Inflammatory macrophage treated with lipopolysaccharide for 1 hour (primary cell): Measurements from ENCODE around the gene EHF.

Experiments used
- DNase-seq, 2 donors: peaks; one replicate each; pipeline ENCODE4 v3.0.0-alpha.2; 2020 to 2022

EHF gene

DNA sequence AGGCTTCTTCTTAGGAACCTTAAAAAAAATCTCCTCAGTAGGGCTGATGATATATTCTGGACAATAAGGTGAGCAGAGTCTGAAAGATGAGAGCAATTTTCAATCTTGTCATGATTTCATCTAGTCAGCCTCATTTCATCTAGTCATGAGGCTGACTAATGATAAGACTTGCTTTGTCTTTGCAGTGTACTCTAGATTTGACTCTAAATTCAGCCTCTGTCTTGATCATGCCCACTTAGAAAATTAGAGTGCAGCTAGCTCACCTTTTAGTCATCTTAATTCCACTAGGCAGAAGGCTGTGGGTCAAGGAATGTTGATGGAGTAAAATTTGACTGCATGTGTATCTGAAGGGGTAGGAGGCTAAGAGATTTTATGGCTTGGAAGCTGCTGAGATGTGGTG is 5.5 kb downstream of the EHF start:
- DNase-seq, result no peak

DNA sequence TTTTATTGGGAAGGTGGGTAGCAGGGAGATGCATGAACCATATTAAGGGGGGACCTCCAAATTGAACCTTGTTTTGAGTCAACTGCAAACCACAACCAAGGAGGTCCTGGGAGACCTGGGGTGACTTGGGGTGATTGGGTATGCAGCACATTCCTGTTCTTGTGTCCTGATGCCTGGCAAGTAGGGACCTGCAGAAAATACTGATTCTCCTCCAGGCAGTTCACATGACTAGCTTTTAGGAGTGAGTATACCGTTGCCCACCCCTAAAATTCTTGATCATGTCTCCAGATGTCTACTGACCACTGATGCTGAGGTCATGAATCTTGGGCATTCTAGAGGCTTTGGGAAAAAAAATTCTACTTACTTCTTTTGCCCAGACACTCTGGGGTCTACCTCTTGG is 6.3 kb downstream of the EHF start:
- no peak for DNase-seq

- DNase-seq, result no peak
Observed at GRCh38 chr11:34629711-34630110, 8.8 kb downstream of the EHF start.

DNA sequence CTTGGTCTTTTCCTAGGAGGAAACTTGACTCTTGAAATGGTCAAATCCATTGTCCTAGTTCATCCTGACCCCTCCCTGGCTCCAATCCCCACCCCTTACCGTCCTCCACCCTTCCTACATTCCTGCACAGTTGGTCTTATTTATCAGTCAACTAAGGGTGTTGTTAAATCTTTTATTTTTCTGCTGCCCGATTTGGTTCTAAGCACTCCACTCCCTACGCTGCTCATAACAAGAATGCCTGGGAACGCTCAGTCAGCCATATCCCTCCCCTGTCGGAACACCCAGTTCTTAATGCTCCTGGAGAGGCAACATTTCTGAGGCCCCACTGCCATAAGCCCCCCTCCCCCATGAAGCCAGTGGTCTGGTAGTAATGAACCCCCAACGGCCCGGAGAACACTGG is 9.7 kb downstream of the EHF start:
- DNase-seq, result no peak

DNA sequence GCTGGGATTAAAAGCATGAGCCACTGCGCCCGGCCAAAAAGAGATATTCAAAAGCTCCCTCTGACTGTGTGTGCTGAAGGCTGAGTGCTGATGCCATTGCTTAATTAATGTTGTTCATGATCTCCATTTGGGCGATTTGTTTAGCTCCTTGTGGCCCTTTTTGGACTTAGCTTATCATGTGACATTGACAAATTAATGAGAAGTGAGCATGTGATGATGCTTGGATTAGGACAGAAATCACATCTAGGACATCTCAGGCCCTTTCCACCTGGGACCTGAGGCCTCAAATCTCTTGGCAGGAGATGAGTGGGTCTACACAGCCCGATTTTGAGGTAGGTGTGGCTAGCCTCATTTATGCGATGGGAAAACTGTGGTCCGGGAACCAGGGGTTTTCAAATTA is 10.4 kb downstream of the EHF start:
- DNase-seq, result no peak

DNA sequence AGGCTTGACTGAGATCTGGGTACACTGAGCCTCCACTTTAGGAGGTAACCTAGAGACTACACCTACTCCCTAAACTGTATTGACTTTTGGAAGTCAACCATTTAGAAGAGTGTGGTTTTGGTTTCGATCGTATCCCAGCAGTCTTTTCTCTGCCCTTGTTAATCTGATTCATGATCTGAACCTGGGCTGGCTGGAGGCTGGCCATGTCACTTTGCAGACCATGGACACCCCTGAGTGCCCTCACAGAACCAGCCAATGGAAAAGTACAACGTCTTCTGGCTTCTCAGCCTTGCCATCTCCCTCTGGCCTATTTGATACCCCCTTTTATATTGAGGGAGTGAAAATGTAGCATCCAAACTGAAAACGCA is 10.8 kb downstream of the EHF start:
- DNase-seq, result no peak

- DNase-seq, result no peak
Observed at GRCh38 chr11:34632105-34632791, 11.4 kb downstream of the EHF start.

GRCh38 chr11:34633640-34633989 is 12.7 kb downstream of the EHF start:
- DNase-seq, result no peak

DNA sequence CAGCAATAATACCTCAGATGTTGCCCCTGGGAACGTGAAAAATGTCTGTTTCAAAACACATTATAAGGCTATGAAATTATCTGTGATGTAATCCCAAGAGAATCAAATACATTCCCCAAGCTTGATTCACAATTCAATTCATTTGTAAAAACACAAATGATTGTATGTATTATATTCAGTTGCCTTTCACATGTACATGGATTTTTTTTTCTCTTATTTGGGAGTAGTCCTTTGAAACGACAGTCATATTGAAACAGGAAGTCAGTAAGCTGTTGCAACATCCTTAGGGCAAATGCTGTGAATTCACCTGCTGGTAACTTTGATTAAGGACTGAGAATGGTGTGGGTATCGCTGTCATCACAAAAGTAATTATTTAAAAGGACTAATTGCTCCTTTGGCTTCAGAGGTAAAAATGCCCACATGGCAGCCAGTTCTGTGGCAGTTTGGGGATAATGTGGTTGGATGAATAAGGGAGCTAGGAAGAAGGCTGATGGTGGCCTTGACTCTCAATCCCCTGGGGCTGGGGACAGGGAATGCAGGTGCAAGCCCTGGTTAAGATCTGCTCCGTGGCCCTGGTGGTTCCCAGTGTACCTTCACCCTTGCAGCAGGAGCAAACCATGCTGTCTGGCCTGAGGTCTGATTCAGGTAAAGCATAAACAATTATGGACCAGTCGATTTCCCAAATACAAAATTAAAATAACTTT is 13.2 kb downstream of the EHF start:
- peak; percentile 76 to 90 for DNase-seq

DNA sequence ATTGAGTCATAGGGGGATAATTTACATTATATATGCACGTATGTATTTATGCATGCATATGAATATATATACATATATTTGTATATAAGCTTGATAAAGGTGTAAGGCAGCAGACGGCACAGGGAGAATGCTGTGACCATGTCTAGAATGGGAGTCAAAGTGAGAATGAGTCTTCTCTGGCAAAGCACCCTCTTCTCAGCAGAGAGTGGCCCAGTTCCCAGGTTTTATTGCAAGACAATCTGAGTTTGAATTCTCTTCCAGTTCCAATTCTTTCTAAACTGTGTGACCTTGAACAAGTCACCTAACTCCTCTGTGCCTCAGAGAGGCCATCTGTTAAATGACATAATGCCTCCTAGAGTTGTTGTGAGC is 13.8 kb downstream of the EHF start:
- no peak for DNase-seq

DNA sequence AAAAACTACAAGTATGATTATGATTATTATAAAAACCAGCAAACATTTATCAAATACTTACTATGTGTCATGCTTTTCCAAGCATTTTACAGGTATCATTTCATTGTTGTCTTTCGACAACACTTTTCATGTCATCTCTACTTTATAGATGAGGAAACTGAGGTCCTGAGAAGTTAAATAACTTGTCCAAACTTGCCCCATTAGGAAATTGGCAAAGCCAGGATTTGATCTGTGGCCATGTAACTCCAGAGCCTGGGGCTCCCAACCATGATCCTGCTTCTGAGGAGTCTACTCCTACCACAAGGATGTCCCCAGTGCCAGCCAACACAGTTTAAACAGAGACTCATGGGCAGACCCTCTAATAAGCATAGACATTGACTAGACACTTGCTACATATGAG is 15.2 kb downstream of the EHF start:
- DNase-seq, result no peak

DNA sequence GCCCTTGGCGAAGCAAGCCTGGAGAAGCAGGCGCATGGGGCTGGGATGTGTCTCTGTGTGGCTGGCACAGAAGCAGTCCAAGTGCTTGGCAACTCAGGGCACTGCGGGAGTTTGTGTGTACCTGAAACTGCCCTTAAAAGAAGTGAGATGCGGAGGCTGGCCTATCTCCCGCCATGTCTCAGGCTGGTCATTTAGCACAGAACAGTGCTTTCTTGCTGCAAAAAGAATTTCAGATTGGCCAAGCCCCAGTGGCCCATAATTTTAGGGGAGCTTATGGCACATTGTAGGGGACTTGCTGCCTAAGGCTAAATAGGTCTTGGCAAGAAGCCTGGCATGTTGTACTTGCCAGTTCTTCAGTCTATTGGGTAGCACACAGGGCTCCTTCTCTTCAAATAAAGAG is 16.4 kb downstream of the EHF start:
- no peak for DNase-seq

- no peak for DNase-seq
Observed at GRCh38 chr11:34638897-34639296, 18.0 kb downstream of the EHF start.

- DNase-seq, result no peak
Observed at GRCh38 chr11:34639545-34639944, 18.7 kb downstream of the EHF start.

DNA sequence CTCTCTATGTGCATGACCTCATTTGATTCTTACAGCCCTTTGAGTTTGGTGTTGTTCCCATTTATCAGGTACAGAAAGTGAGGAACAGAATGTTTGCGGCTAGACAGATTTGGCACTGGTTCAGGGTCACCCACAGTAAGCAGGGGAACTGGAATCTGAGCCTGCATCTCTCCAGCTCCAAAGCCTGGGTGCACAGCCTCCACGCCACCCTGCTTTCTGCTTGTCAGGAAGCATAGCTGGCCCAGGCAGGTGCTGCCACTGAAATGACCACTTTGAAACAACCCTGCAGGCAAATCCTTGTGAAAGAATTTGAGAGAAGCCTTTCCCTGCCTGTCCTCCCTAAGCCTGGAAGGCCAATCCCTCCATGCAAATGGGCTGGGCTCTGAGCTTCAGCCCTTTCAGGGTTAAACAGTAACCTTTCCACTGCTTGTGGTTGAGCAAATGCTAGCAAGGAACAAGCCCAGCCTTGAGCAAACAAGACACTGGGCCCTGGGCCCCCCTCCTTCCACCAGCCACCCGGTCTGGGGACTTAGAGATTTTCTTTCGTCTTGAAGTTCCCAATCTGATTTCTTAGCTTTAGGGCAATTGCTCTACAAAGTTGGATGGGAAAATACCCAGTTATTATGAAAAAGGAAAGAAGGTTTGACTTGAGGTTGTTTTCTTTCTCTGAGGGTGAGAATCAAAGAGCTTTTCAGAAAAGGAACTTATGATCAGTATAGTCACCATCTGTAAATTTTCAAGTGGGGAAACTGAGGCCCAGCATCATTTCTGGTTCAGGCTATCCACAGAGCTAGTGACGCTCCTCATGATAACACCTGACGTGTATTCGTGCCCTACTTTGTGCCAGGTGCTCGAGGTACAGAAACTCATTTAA is 19.4 kb downstream of the EHF start:
- no peak for DNase-seq

DNA sequence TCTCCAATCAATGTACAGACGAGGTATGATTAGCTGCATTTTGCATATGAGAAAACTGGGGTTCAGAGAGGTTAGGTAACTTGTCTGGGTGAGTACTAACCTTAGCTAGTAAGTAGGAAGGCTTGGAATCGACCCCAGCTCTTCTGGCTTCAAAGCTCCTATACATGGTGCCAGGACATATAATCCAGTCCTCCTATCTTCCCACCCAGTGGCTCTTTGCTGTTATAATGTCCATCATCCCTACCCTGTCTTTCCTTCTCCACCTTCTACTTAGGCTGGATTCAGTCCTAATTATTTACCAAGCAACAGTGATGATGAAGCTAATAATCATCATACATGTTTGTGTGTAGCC is 20.0 kb downstream of the EHF start:
- DNase-seq, result no peak

DNA sequence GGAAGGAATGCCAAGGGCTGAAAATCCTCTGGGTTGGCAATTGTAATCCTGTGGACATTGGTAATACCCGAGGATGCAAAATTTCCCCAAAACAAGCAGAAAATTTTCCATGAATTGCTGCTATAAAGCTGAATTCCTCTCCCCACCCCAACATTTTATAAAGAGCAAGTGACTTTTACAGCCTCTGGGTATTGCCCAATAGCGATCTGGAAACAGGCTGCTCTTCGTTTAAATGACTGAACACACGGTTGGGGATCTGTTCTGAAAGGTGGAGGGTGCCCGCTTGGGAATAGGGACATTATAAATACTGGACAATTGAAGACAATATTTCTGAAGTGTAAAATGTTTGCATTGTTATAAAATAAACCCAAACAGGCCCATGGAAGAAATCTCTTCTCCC is 20.6 kb downstream of the EHF start:
- DNase-seq, result no peak

DNA sequence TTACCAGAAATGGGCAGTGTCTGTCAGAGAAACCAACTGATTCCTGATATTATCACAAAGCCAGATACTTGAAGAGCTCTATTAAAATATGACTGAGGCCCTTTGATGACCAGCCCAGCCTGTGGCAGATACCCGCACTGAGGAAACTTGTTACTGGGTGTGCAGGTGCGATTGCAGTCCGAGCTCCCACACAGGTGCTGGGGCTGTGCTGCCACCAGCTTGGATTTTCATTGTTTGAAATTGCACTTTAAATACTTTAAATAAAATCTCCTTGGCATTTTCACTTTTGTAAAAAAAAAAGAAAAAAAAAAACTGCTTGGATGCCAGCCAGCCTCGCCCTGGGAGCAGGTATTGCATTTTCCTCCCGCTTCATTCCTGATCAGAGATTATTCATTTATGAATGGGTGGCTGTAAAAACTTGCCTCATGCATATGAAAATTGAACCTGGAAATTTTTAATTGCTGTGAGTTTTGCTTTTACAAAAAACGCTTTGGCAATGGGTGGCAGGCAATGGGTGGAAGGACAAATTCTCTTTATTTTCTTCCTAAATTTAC is 21.2 kb downstream of the EHF start:
- DNase-seq, result no peak

DNA sequence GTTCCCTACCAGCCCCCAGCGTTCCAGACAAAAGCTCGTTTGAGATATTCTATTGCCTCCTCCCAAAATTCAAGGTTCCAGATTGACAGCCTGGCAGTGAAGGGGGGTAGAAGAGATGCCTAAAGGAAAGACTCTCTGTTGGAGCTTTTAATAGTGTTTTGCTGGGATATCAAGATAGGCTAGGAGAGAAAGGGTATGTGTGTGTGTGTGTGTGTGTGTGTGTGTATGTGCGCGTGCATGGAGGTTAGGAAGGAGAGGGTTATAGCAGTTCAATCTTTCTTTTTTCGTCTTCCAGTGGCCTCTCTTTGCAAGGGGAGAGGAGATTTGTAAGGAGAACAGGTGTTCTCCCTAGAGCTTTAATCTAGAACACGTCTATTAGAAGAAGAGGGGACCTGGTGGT is 22.0 kb downstream of the EHF start:
- DNase-seq, result no peak

GRCh38 chr11:34643311-34643710 is 22.4 kb downstream of the EHF start:
- no peak for DNase-seq

DNA sequence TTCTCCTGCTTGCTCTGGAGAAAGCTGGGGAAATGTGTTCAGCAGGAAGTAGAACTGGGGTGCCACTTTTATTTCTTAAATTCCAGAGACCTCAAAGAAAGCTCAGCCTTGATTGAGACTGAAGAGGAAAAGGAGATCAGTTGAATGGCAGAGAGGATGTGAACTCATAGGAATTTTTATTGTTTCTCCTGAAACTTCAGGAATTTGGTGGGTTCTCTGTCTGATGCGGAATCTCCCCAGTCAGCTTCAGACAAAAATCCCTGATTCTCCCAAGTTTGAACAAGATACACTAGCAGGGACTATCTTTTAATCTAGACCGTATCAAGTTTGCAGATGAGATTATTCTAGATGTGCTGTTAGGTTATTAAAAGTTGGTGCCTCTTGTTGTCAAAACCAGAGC is 23.0 kb downstream of the EHF start:
- DNase-seq, result no peak

GRCh38 chr11:34644669-34645406 is 23.9 kb downstream of the EHF start:
- no peak for DNase-seq

GRCh38 chr11:34646431-34646830 is 25.5 kb downstream of the EHF start:
- DNase-seq, result no peak
